Subcutaneous abdominal adipose tissue (tissue), 5 donors: ENCODE data around the gene THAP4.

ENCODE experiments used
- H3K27ac ChIP-seq: one replicate; pipeline ENCODE4 v1.7.0; 2013; ENCODE audit warnings: low read depth, mild to moderate bottlenecking, inconsistent platforms, low read length, moderate library complexity
- H3K27me3 ChIP-seq, 5 donors: one replicate each; pipeline ENCODE4 v1.7.0; 2013; ENCODE audit warnings: low read length in 5 of 5, inconsistent platforms in 1 of 5; ENCODE audit not compliant: control insufficient read depth in 5 of 5, insufficient read depth in 4 of 5
- H3K36me3 ChIP-seq, 5 donors: one replicate each; pipeline ENCODE4 v1.7.0; 2013; ENCODE audit warnings: low read length in 5 of 5; ENCODE audit not compliant: control insufficient read depth in 5 of 5, insufficient read depth in 5 of 5
- H3K4me1 ChIP-seq, 5 donors: one replicate each; pipeline ENCODE4 v1.7.0; 2013; ENCODE audit warnings: low read length in 5 of 5, mild to moderate bottlenecking in 3 of 5, moderate library complexity in 1 of 5; ENCODE audit not compliant: control insufficient read depth in 5 of 5, insufficient read depth in 5 of 5
- H3K4me3 ChIP-seq, 5 donors: one replicate each; pipeline ENCODE4 v1.7.0; 2013; ENCODE audit warnings: low read length in 5 of 5, low read depth in 1 of 5
- H3K9ac ChIP-seq, 5 donors: one replicate each; pipeline ENCODE4 v1.7.0; 2013; ENCODE audit warnings: low read length in 5 of 5, mild to moderate bottlenecking in 4 of 5, moderate library complexity in 3 of 5
- H3K9me3 ChIP-seq, 5 donors: one replicate each; pipeline ENCODE4 v1.7.0; 2013; ENCODE audit warnings: low read length in 5 of 5; ENCODE audit not compliant: control insufficient read depth in 5 of 5
- donor health status: healthy.
- donor health status: healthy.
- donor health status: healthy.
- donor health status: healthy.
- donor health status: healthy.

Gene THAP4

DNA sequence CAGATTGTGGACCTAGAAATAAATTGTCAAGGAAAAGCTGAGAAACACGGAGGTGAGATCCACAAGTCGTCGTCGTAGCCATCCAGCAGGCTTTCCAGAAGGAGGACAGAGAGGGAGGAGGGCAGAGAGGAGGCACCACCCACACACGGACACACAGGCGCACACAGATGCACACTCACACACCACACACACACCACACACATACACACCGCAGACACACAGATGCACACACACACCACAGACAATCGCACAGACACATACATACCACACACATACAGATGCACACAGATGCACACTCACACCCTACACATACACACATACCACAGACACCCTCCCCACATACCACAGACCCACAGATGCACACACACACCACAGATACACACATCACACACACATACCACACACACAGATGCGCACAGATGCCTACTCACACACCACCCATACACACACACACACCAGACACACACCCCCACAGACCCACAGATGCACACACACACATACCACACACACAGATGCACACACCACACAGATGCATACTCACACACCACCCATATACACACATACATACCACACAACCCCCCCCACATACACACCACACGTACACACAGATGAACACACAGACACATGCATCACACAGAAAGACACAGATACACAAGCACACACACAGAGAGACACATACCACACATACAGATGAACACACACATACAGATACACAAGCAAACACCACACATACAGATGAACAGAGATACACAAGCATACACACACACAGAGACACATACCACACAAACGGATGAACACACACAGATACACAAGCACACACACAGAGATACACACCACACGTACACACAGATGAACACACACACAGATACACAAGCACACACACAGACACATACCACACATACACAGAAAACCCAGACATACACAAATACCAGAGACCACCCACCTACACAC, 91.2 kb downstream of the THAP4 start:
- H3K4me1 ChIP-seq = peaks cover 7 to 43% (median 32%) of the 10 kb centered on the region in 5 donors
- H3K9ac ChIP-seq = no peak overlapping the region
- H3K27ac ChIP-seq = no peak overlapping the region
- no peaks in the 10 kb centered on the region for H3K36me3 ChIP-seq
- no peak overlapping the region for H3K4me3 ChIP-seq
- H3K9me3 ChIP-seq = no peaks in the 10 kb centered on the region
- H3K27me3 ChIP-seq = peaks cover 0 to 4% (median 0%) of the 10 kb centered on the region in 5 donors

DNA sequence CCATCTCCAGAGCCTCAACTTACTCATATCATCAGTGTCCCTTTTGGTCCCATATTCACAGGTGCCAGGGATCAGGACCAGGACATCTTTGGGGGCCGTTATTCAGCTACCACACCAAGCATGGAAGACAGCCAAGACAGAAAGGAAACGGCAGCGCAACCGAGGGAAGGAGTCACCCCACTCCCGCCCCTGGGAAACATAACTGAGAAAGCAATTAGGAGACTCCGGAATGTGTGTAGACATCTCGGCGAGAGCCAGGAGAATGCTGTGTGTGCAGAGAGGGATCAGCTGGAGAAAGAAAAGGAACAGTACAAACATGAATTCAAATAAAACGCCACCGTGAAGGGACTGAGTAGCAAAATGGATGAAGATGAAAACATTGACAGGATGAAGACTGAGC, 91.9 kb downstream of the THAP4 start:
- Histone ChIP-seq H3K4me1 (peaks cover 7 to 43% (median 36%) of the 10 kb centered on the region in 5 donors), H3K9me3 (no peaks in the 10 kb centered on the region), H3K27me3 (peaks cover 0 to 4% (median 0%) of the 10 kb centered on the region in 5 donors), H3K9ac (no peak overlapping the region), H3K4me3 (no peak overlapping the region), H3K36me3 (no peaks in the 10 kb centered on the region), H3K27ac (no peak overlapping the region)

GRCh38 chr2:241542278-241542605, 94.7 kb downstream of the THAP4 start:
- peaks cover 5 to 38% (median 34%) of the 10 kb centered on the region in 5 donors for H3K4me1 ChIP-seq
- H3K9me3 ChIP-seq = no peaks in the 10 kb centered on the region
- peak overlapping the region in 1 of 5 donors; percentile 59 for H3K4me3 ChIP-seq
- H3K36me3 ChIP-seq = no peaks in the 10 kb centered on the region
- peaks cover 0 to 4% (median 0%) of the 10 kb centered on the region in 5 donors for H3K27me3 ChIP-seq
- H3K9ac ChIP-seq = no peak overlapping the region
- no peak overlapping the region for H3K27ac ChIP-seq

- peak overlapping the region in 4 of 5 donors; percentile 17 to 59 (median 30) for H3K4me3 ChIP-seq
- H3K9ac ChIP-seq = no peak overlapping the region
- no peaks in the 10 kb centered on the region for H3K36me3 ChIP-seq
- H3K9me3 ChIP-seq = no peaks in the 10 kb centered on the region
- peaks cover 0 to 4% (median 0%) of the 10 kb centered on the region in 5 donors for H3K27me3 ChIP-seq
- H3K4me1 ChIP-seq = peaks cover 0 to 32% (median 28%) of the 10 kb centered on the region in 5 donors
- H3K27ac ChIP-seq = no peak overlapping the region
Observed at GRCh38 chr2:241541564-241542277, 95.2 kb downstream of the THAP4 start.

GRCh38 chr2:241540771-241541561, 96.0 kb downstream of the THAP4 start:
- H3K4me3 ChIP-seq = peak overlapping the region; percentile 54 to 72 (median 61)
- H3K9ac ChIP-seq = peak overlapping the region in 2 of 5 donors; percentile 45 to 54
- H3K27me3 ChIP-seq = peaks cover 0 to 4% (median 0%) of the 10 kb centered on the region in 5 donors
- H3K27ac ChIP-seq = no peak overlapping the region
- peaks cover 0 to 30% (median 26%) of the 10 kb centered on the region in 5 donors for H3K4me1 ChIP-seq
- H3K36me3 ChIP-seq = no peaks in the 10 kb centered on the region
- H3K9me3 ChIP-seq = no peaks in the 10 kb centered on the region

DNA sequence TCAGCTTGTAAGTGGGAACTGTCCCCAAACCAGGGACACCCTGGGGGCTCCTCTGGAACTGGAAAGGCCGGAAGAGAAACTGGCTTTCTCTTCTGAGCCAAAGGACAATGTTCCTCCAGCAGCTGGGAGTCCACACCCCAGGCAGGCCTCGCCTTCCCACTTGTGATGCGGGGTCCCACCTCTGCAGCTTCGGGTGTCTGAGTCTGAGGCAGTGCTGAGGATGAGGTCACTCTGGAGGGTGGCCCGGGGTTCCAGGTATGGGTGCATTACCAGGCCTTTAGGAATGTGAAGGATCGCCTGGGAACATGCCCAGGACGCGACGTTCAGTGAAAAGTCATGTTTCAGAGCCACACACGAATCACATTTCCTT, 96.6 kb downstream of the THAP4 start:
- Histone ChIP-seq H3K4me1 (peaks cover 0 to 27% (median 23%) of the 10 kb centered on the region in 5 donors), H3K9ac (peak overlapping the region in 2 of 5 donors; percentile 45 to 54), H3K9me3 (no peaks in the 10 kb centered on the region), H3K36me3 (no peaks in the 10 kb centered on the region), H3K27ac (no peak overlapping the region), H3K4me3 (peak overlapping the region; percentile 54 to 72 (median 61)), H3K27me3 (no peaks in the 10 kb centered on the region)

DNA sequence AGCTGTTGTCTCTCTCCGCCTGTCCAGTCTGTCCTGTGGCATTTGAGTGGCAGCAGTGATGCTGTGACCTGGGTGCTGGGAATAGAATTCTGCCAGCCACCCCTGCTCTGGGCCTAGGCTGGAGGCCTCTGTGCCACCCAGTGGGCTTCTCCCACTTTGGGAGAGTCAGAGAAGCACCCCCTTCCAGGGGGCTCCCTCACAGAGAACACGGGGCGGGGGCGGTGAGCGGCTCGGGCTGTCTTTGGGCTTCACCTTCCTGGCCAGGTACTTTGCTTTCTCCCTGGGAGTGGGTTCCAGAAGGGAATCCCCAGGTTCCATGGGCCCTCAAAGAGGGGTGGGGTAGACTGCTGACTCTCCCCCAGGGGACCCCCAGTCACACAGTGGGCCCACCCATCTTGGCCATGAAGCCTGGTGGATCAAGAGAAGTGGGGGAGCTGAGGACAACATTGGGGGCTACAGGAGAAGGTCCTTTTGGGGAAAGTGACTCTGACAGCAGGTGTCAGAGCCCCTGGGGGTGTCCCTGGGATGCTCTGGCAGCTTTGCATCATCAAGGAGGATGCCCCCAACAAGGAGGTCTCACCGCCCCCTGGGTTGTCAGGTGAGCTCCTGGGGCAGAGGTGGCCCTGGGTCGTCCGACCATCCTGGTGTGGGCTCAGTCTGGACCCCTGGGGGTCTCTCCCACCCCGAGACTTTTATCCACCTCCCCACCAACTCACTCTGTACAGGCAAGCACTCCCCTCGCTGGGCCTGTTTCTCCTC, 97.2 kb downstream of the THAP4 start:
- H3K4me1 ChIP-seq = peaks cover 0 to 25% (median 18%) of the 10 kb centered on the region in 5 donors
- no peak overlapping the region for H3K27ac ChIP-seq
- no peaks in the 10 kb centered on the region for H3K27me3 ChIP-seq
- no peak overlapping the region for H3K4me3 ChIP-seq
- H3K36me3 ChIP-seq = no peaks in the 10 kb centered on the region
- H3K9me3 ChIP-seq = no peaks in the 10 kb centered on the region
- H3K9ac ChIP-seq = no peak overlapping the region

GRCh38 chr2:241538838-241539615, 97.9 kb downstream of the THAP4 start:
- H3K4me1 ChIP-seq = peaks cover 0 to 25% (median 18%) of the 10 kb centered on the region in 5 donors
- H3K27me3 ChIP-seq = no peaks in the 10 kb centered on the region
- no peak overlapping the region for H3K9ac ChIP-seq
- no peak overlapping the region for H3K4me3 ChIP-seq
- H3K36me3 ChIP-seq = no peaks in the 10 kb centered on the region
- no peak overlapping the region for H3K27ac ChIP-seq
- H3K9me3 ChIP-seq = no peaks in the 10 kb centered on the region
